COLO829 (cell line): ENCODE results near the gene CD3E.
"Not testable (repeated sequence)": the region's sequence is repeated elsewhere in the genome, so short reads cannot be mapped to it uniquely, and the experiment has no call there.

Experiments
- DNase-seq: peaks from one replicate; pipeline ENCODE4 v3.0.0; 2012; ENCODE audit warnings: low spot score

Gene CD3E

DNA sequence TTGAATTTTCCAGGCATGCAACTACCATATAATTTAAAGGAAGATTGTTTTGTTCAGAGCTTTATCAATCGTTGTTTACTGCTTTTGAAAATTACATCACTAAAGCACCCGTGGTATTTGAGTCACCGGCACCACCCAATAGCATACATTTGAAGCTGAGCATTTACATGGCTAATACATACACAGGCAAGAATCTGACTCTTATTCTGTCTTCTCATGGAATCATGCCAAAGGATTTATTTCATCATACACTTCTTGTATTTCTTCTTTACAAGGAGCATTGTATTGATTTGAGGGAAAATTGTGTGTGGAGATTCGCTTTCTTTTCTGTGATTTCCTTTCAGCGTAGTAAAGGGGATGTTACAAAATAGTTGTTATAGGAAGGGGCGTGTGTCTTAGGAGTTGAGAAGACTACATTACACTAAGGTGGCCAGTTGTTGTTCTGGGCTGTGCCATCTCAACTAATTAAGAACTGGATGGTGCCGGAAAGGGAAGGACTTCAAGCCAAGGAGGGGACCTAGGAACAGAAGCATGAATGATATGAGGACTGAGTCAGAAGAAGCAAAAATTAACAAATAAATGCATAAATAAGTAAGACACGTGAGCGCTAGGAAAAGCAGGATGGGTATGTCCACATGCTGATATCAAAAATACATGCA lies 12.9 kb upstream of the CD3E start:
- DNase-seq = peak; percentile 10

DNA sequence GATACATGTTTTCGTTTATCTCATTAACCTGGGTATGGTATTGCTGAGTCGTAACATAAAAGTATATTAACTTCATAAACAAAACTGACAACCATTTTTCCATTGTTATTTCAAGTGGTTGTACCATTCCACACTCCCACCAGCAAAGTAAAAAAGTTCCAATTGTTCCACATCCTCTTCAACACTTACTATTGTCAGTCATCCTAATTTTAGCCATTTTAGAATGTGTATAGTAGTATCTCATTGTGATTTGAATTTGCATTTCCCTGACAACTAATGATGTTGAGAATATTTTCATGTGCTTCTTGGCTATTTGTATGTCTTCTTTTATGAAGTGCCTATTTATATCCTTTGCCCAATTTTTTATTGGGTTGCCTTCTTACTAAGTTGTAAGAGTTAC lies 10.5 kb upstream of the CD3E start:
- DNase-seq = no peak

GRCh38 chr11:118295199-118295598 lies 9.3 kb upstream of the CD3E start:
- DNase-seq = no peak

- DNase-seq = peak; percentile 33
These were observed 8.6 kb upstream of the CD3E start for GRCh38 chr11:118295815-118296454.

DNA sequence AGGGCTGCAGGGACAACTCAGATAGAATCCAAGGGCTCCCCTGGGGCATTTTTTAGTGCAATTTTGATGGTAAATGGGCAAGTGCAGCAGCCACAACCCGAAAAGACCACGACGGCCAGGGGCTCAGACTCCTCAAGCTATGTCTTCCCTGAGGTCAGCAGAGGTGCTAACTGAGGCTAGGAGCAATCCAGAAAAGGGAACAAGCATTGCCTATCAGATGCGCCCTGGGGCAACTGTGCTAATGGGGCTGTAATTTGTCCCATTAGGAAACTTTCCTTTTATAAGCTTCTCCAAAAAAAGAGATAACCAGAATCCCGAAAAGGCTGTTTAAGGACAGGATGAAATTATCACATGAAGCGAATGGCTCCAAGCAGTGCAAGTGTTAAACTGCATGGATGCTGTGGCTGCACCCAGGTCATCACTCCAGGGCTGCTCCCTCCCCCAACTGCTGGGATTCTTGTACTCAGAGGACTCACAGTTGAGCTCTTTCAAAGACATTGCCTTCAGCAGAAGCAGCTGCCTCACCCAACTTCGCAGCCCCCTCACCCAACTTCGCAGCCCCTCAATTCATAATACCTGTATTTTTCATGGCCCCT lies 2.8 kb upstream of the CD3E start:
- no peak for DNase-seq

GRCh38 chr11:118304227-118304567 lies 333 bp upstream of the CD3E start:
- DNase-seq = no peak

DNA sequence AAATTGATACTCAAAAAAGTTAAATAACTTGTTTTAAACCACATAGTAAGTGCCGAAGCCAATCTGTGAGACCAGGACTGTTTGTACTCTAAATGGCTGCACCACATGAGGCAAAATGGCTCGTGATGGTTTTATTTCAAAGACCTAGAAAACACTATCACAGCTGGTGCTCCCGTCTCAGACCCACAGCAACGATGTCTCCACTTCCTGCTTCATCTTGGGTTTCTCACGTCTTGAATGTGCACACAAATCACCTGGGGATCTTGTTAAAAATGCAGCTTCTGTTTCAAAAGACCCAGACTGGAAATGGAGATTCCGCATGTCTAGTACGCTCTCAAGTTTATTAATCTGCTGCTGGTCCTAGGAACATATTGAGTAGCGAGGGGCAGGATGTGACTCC lies 1.2 kb downstream of the CD3E start:
- no peak for DNase-seq

DNA sequence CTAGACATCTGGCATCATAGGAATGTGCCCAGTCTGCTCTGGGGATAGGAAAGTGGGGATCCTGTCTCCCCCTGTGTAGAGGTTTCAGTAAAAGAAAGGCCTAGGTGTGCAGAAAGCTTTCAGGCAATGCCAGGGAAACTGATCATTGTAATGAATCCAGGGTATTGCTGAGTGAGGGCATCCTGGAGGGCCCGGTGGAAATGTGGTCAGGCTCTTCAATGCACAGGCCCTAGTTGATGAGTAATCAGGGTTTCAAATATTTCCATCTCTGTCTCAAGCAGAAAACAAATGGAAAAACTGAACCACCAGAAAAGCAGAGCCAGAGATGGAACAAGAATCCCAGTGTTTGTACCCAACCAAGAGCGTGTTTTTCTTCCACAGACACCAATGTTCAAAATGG lies 2.0 kb downstream of the CD3E start:
- DNase-seq = peak; percentile 2

DNA sequence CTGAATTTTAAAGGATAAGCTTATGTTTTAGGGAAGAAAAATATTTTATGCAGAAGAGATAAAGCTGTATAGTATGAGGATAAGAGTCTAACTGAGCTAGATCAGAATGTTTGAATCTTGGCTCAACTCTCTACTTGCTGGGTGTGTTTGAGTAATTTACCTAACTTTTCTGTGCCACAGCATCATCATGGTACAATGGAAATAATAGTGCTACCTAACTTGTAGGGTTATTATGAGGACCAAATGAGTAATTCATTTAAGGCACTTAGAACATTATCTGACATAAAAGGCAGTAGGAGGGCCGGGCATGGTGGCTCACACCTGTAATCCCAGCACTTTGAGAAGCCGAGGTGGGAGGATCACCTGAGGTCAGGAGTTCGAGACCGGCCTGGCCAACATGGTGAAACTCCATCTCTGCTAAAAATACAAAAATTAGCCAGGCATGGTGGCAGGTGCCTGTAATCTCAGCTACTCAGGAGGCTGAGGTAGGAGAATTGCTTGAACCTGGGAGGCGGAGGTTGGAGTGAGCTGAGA lies 4.5 kb downstream of the CD3E start:
- not testable (repeated sequence) for DNase-seq

DNA sequence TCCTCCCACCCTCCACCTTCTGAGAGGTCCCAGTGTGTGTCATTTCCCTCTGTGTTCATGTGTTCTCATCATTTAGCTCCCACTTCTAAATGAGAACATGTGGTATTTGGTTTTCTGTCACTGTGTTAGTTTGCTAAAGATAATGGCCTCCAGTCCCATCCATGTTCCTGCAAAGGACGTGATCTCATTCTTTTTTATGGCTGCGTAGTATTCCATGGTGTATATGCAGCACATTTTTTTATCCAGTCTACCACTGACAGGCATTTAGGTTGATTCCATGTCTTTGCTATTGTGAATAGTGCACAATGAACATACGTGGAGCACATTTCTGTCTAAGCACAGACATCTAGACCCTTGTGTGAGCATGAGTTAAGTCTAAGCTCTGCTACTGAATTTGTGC lies 5.7 kb downstream of the CD3E start:
- no peak for DNase-seq

GRCh38 chr11:118310781-118311485 lies 6.4 kb downstream of the CD3E start:
- DNase-seq = no peak

- no peak for DNase-seq
These were observed 7.0 kb downstream of the CD3E start for GRCh38 chr11:118311518-118311917.

DNA sequence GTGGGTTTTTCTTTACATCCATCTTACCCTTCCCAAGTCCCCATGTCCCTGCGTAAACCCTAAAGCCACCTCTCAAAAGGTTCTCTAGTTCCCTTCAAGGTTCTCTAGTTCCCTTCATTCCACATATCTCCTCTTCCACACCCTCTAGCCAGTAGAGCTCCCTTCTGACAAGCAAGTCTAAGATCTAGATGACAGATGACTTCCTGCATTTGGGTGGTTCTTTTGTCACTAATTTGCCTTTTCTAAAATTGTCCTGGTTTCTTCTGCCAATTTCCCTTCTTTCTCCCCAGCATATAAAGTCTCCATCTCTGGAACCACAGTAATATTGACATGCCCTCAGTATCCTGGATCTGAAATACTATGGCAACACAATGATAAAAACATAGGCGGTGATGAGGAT lies 7.8 kb downstream of the CD3E start:
- DNase-seq = no peak

GRCh38 chr11:118313242-118313641 lies 8.7 kb downstream of the CD3E start:
- DNase-seq = no peak

GRCh38 chr11:118314988-118315411 lies 10.5 kb downstream of the CD3E start:
- no peak for DNase-seq

GRCh38 chr11:118318124-118318523 lies 13.6 kb downstream of the CD3E start:
- DNase-seq = no peak

DNA sequence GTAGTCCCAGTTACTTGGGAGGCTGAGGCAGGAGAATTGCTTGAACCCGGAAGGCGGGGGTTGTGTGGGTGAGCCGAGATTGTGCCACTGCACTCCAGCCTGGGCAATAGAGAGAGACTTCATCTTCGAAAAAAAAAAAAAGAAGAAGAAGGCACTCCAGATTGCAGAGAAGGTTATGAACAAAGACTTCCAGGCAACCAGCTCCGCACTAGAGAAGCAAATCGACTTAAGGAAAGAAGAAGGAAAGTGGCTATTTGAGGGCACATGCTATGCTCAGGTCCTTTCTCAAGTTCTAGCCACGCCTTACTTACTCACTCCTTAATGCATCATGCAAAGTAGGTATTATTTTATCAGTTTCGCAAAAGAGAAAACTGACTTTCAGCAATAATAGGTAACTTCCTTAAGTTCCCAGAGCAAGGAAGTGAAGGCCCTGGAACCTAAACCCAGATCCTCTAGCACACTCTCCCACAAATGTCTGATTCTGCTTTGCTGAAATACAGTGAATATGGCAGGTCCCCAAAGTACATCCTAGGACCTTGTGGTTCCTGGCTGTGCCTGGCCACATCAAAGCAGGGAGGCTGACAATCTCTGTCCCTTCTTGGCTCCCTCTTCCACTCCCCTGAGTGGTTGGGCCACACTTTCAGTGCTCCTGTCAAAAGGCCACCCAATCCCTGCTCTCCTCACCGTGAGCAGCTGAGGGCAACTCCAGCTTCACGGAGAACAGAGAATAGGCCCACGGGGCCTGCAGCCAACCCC lies 14.2 kb downstream of the CD3E start:
- DNase-seq = no peak

GRCh38 chr11:118319337-118319707 lies 14.8 kb downstream of the CD3E start:
- no peak for DNase-seq

GRCh38 chr11:118320515-118320914 lies 16.0 kb downstream of the CD3E start:
- no peak for DNase-seq

DNA sequence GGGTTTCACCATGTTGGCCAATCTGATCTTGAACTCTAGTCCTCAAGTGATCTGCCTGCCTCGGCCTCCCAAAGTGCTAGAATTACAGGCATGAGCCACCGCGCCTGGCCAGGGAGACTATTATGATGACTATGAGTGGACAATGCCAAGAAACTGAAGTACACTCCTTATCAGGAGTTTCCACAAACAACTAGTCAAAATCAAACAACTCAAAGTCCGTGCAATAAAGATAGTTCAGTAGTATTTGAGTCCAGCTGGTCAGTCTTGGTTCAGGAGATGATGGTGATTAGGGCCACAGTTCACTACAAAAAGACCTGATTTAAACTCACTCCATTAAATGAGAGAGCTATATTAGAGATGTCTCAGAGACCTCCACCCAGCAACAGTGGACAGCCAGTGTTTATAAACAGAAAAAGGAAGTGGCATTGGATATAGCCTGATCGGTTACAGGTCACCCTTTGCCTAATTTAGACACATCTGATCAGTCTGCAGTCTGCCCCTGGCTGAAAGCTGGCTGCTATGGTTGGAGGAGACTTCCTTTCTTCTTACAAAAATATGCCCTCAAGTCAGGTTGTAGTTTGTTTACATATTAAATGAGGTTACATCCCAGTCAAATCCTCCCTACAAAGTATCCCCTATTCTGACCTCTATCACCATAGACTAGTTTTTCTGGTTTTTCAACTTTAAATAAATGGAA lies 17.0 kb downstream of the CD3E start:
- no peak for DNase-seq

DNA sequence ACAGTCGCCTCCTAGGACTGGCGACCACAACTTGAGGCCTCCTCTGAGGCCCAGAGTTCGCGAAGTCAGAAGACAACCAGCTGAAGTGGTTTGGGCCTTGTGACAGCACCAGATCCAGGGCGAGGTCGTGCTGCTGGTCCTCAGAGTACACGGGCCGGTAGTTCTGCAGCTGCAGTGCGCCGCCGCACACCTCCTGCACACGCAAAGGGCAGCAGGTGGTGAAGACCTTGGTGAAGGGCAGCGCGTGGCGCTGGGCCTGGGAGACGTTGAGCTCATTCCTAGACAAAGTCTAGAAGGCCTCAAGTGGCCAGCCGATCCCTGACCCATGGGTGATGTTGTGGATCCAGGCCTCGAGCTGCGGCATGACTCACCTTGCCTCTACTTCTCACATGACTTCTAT lies 18.2 kb downstream of the CD3E start:
- DNase-seq = no peak

- no peak for DNase-seq
These were observed 20.8 kb downstream of the CD3E start for GRCh38 chr11:118325283-118325682.
